ENCODE measurements around the gene ARHGEF18. TPM values are rescaled to one million over a fixed set of nuclear protein-coding genes. Genes with fewer than 3 reads are reported as not detected.
"Not testable (repeated sequence)": the region's sequence is repeated elsewhere in the genome, so short reads cannot be mapped to it uniquely, and the experiment has no call there.

The ARHGEF18 gene
- polyA plus RNA-seq, 1 donor, result 14.5 TPM

GRCh38 chr19:7346997-7347396 lies 1.7 kb upstream of the ARHGEF18 start:
- not testable (repeated sequence) for DNase-seq (ENCODE audit: low read depth)

- no peak for DNase-seq (ENCODE audit: low read depth)
Measured at GRCh38 chr19:7349231-7349591, 474 bp downstream of the ARHGEF18 start.

- no peak for DNase-seq (ENCODE audit: low read depth)
Measured at GRCh38 chr19:7349961-7350711, 1.4 kb downstream of the ARHGEF18 start.

GRCh38 chr19:7351861-7352260 lies 3.1 kb downstream of the ARHGEF18 start:
- no peak for DNase-seq (ENCODE audit: low read depth)

- no peak for DNase-seq (ENCODE audit: low read depth)
Measured at GRCh38 chr19:7355151-7355820, 6.5 kb downstream of the ARHGEF18 start.

GRCh38 chr19:7355871-7356270 lies 7.1 kb downstream of the ARHGEF18 start:
- DNase-seq (ENCODE audit: low read depth), result no peak

GRCh38 chr19:7356899-7357627 lies 8.3 kb downstream of the ARHGEF18 start:
- no peak for DNase-seq (ENCODE audit: low read depth)

- no peak for DNase-seq (ENCODE audit: low read depth)
Measured at GRCh38 chr19:7358102-7358597, 9.4 kb downstream of the ARHGEF18 start.

- no peak for DNase-seq (ENCODE audit: low read depth)
Measured at GRCh38 chr19:7360393-7360984, 11.8 kb downstream of the ARHGEF18 start.

- no peak for DNase-seq (ENCODE audit: low read depth)
Measured at GRCh38 chr19:7363225-7363624, 14.5 kb downstream of the ARHGEF18 start.

GRCh38 chr19:7366701-7367420 lies 18.1 kb downstream of the ARHGEF18 start:
- no peak for DNase-seq (ENCODE audit: low read depth)

GRCh38 chr19:7368456-7368855 lies 19.7 kb downstream of the ARHGEF18 start:
- DNase-seq (ENCODE audit: low read depth), result no peak

GRCh38 chr19:7368866-7369265 lies 20.1 kb downstream of the ARHGEF18 start:
- DNase-seq (ENCODE audit: low read depth), result not testable (repeated sequence)

GRCh38 chr19:7370546-7370945 lies 21.8 kb downstream of the ARHGEF18 start:
- no peak for DNase-seq (ENCODE audit: low read depth)

GRCh38 chr19:7371001-7371400 lies 22.3 kb downstream of the ARHGEF18 start:
- DNase-seq (ENCODE audit: low read depth), result no peak

- DNase-seq (ENCODE audit: low read depth), result no peak
Measured at GRCh38 chr19:7372810-7373209, 24.1 kb downstream of the ARHGEF18 start.

GRCh38 chr19:7373862-7374261 lies 25.1 kb downstream of the ARHGEF18 start:
- DNase-seq (ENCODE audit: low read depth), result no peak

- no peak for DNase-seq (ENCODE audit: low read depth)
Measured at GRCh38 chr19:7376151-7376852, 27.6 kb downstream of the ARHGEF18 start.

- DNase-seq (ENCODE audit: low read depth), result no peak
Measured at GRCh38 chr19:7377196-7377595, 28.5 kb downstream of the ARHGEF18 start.

- no peak for DNase-seq (ENCODE audit: low read depth)
Measured at GRCh38 chr19:7381073-7381390, 32.3 kb downstream of the ARHGEF18 start.

GRCh38 chr19:7382694-7383093 lies 34.0 kb downstream of the ARHGEF18 start:
- DNase-seq (ENCODE audit: low read depth), result no peak

Measured in forelimb muscle (tissue), 1 donor.